ENCODE results near the gene ZNF655.

DNA sequence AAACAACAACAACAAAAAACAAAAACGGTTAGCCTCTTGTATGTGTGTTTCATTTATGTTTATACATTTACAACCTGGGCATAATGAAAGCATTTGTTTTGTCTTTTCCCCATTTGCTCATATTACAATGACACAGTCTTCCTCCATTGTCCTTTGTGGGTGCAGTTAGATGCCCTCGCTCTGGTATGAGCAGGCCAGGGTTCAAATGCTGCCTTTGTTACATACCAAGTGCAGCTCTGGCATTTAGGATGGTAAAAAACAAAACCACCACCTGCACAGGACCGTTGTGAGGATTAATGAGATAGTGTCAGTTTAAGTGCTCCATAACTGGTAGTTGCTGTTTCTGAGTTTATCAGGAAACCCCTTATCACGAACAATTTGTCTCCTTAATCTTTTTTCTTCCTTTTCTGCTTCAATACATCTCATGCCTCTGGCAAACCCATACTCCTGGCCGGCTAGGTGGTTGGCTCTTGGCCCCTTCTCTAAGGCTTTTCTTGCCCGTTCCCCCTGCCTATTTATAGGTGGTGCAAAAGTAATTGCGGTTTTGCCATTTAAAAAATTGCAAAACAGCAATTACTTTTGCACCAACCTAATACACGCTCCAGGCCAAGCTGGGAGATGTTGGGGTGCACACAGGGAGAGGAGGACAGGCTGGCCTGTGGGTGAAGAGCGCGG lies 21.0 kb downstream of the ZNF655 start:
- TF ChIP-seq POLR2AphosphoS5 (IDR thresholded peaks at IDR 0.05; ENCODE audit: low read depth, low read length) (no peak), EZH2 (IDR thresholded peaks at IDR 0.05; ENCODE audit: low read depth, low read length, severe bottlenecking) (no peak), SUZ12 (IDR thresholded peaks at IDR 0.05; ENCODE audit: low read length) (no peak), EP300 (IDR thresholded peaks at IDR 0.05; ENCODE audit: borderline replicate concordance in 1 of 2, low read depth in 2 of 2, low read length in 2 of 2) (no peak), GTF2F1 (IDR thresholded peaks at IDR 0.05; ENCODE audit: borderline replicate concordance, low read depth, low read length) (no peak), JUN (IDR thresholded peaks at IDR 0.05; ENCODE audit: low read depth, low read length) (no peak), KDM1A (IDR thresholded peaks at IDR 0.05; ENCODE audit: borderline replicate concordance, low read length) (no peak), YY1 (IDR thresholded peaks at IDR 0.05; ENCODE audit: low read depth, low read length) (no peak), HDAC6 (IDR thresholded peaks at IDR 0.05; ENCODE audit: low read depth, low read length) (no peak), SP1 (IDR thresholded peaks at IDR 0.05; ENCODE audit: low read depth, low read length) (no peak), NRF1 (IDR thresholded peaks at IDR 0.05; ENCODE audit: low read depth, low read length) (no peak)
- TF ChIP-seq, protein P1, sequence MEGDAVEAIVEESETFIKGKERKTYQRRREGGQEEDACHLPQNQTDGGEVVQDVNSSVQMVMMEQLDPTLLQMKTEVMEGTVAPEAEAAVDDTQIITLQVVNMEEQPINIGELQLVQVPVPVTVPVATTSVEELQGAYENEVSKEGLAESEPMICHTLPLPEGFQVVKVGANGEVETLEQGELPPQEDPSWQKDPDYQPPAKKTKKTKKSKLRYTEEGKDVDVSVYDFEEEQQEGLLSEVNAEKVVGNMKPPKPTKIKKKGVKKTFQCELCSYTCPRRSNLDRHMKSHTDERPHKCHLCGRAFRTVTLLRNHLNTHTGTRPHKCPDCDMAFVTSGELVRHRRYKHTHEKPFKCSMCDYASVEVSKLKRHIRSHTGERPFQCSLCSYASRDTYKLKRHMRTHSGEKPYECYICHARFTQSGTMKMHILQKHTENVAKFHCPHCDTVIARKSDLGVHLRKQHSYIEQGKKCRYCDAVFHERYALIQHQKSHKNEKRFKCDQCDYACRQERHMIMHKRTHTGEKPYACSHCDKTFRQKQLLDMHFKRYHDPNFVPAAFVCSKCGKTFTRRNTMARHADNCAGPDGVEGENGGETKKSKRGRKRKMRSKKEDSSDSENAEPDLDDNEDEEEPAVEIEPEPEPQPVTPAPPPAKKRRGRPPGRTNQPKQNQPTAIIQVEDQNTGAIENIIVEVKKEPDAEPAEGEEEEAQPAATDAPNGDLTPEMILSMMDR (IDR thresholded peaks at IDR 0.05; ENCODE audit: control extremely low read depth in 1 of 3, insufficient read depth in 1 of 3, low read depth in 1 of 3, low read length in 3 of 3), result no peak
- TF ChIP-seq, protein P2, sequence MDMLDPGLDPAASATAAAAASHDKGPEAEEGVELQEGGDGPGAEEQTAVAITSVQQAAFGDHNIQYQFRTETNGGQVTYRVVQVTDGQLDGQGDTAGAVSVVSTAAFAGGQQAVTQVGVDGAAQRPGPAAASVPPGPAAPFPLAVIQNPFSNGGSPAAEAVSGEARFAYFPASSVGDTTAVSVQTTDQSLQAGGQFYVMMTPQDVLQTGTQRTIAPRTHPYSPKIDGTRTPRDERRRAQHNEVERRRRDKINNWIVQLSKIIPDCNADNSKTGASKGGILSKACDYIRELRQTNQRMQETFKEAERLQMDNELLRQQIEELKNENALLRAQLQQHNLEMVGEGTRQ (IDR thresholded peaks at IDR 0.05; ENCODE audit: low read length), result no peak

Data from H1 (cell line).